ENCODE measurements around the gene XRN1. TPM values are rescaled to one million over a fixed set of nuclear protein-coding genes. Genes with fewer than 3 reads are reported as not detected.
"Not testable (repeated sequence)": the region's sequence is repeated elsewhere in the genome, so short reads cannot be mapped to it uniquely, and the experiment has no call there.

Gene XRN1
- total RNA-seq, 2 donors from 2014 or later: 16.1 to 19.4 TPM

DNA sequence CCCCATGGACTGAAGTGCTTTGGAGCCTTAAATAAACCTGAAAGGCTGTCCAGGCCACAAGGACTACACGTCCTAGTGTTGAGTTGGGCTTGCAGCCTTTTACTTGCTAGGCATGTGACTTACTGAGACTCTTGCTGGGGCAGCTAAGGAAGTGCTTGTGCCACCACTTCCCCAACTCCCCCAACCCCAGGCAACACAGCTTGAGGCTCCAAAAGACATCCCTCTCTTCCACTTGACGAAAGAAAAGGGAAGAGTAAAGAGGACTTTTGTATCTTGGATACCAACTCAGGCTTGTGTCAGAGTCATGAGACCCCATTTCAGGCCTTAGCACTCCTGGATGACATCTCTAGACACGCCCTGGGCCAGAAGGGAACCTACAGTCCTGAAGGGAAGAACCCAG lies 109.8 kb downstream of the XRN1 start:
- Histone ChIP-seq H3K27me3 (no peaks in the 10 kb centered on the region), H3K27ac (no peak overlapping the region), H3K36me3 (peaks cover 58% of the 10 kb centered on the region), H3K4me1 (no peaks in the 10 kb centered on the region), H3K4me3 (no peak overlapping the region), H3K9me3 (peaks cover 0 to 12% of the 10 kb centered on the region in 2 donors)
- TF ChIP-seq CTCF (IDR thresholded peaks at IDR 0.05): no peak
- DNase-seq (ENCODE audit: low spot score): no peak

GRCh38 chr3:142332390-142332789 lies 115.4 kb downstream of the XRN1 start:
- no peaks in the 10 kb centered on the region for H3K27me3 ChIP-seq
- no peak for DNase-seq (ENCODE audit: low spot score)
- no peak for TF ChIP-seq CTCF (IDR thresholded peaks at IDR 0.05)
- no peak overlapping the region for H3K4me3 ChIP-seq
- H3K27ac ChIP-seq: no peak overlapping the region
- H3K9me3 ChIP-seq: no peaks in the 10 kb centered on the region
- H3K4me1 ChIP-seq: no peaks in the 10 kb centered on the region
- peaks cover 54% of the 10 kb centered on the region for H3K36me3 ChIP-seq

- DNase-seq (ENCODE audit: low spot score); H3K4me1 ChIP-seq; H3K4me3 ChIP-seq; H3K27ac ChIP-seq; H3K9me3 ChIP-seq; H3K27me3 ChIP-seq: not testable (repeated sequence)
- H3K36me3 ChIP-seq: peaks cover 19% of the 10 kb centered on the region
Measured at GRCh38 chr3:142324275-142324953, 123.4 kb downstream of the XRN1 start.

DNA sequence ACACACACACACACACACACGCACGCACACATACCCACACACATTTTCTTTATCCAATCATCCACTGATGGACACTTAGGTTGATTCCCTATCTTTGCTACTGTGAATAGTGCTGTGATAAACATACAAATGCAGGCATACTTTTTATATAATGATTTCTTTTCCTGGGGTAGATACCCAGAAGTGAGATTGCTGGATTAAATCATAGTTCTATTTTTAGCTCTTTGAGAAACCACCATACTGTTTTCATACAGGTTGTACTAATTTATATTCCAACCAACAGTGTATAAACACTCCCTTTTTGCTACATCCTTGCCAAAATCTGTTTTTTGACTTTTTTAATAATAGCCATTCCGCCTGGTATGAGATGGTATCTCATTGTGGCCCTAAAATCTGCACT lies 127.9 kb downstream of the XRN1 start:
- Histone ChIP-seq H3K4me1 (no peaks in the 10 kb centered on the region), H3K9me3 (no peaks in the 10 kb centered on the region), H3K36me3 (no peaks in the 10 kb centered on the region), H3K4me3 (no peak overlapping the region), H3K27ac (no peak overlapping the region), H3K27me3 (no peaks in the 10 kb centered on the region)
- no peak for TF ChIP-seq CTCF (IDR thresholded peaks at IDR 0.05)
- DNase-seq (ENCODE audit: low spot score): no peak

DNA sequence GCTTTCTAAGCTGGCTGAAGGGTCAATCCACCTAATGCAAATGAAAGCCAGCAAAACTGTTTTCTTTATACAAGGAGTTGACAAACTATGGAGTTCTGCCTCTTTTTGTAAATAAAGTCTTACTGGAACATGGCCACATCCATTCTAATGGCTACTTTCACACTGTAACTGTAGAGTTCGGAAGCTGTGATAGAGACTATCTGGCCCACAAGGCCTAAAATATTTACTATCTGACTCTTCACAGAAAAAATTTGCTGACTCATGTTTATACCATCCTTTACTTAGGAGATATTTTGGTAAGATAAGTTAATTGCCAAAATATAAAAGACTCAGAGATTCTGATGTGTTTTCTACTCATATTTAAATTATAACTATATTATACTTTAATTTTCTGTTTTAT lies 128.7 kb downstream of the XRN1 start:
- TF ChIP-seq CTCF (IDR thresholded peaks at IDR 0.05): no peak
- Histone ChIP-seq H3K27me3 (no peaks in the 10 kb centered on the region), H3K9me3 (no peaks in the 10 kb centered on the region), H3K27ac (no peak overlapping the region), H3K36me3 (no peaks in the 10 kb centered on the region), H3K4me1 (no peaks in the 10 kb centered on the region), H3K4me3 (no peak overlapping the region)
- no peak for DNase-seq (ENCODE audit: low spot score)

GRCh38 chr3:142318331-142318730 lies 129.5 kb downstream of the XRN1 start:
- Histone ChIP-seq H3K4me3 (no peak overlapping the region), H3K4me1 (no peaks in the 10 kb centered on the region), H3K36me3 (no peaks in the 10 kb centered on the region), H3K27ac (no peak overlapping the region), H3K9me3 (no peaks in the 10 kb centered on the region), H3K27me3 (no peaks in the 10 kb centered on the region)
- no peak for TF ChIP-seq CTCF (IDR thresholded peaks at IDR 0.05)
- DNase-seq (ENCODE audit: low spot score): no peak

DNA sequence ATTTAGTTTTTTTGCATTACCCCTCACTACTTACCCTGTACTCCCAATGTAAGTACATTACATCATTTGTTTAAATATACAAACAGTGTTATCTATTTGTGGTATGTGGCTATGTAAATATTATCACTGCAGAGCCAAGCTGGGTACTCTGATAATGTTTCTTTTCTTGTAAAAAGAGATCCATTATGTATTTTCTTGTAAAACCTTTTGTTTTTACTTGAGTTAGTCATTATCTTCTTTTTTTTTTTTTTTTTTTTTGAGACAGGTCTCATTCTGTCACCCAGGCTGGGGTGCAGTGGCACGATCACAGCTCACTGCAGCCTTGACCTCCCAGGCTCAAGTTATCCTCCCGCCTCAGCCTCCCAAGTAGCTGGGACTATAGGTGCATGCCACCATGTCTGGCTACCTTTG lies 131.9 kb downstream of the XRN1 start:
- H3K9me3 ChIP-seq, H3K4me3 ChIP-seq: not testable (repeated sequence)
- peaks cover 12% of the 10 kb centered on the region for H3K36me3 ChIP-seq

More for the DNA sequence above, 131.9 kb downstream of the XRN1 start:
- not testable (repeated sequence) for DNase-seq (ENCODE audit: low spot score); H3K27ac ChIP-seq; H3K4me1 ChIP-seq; H3K27me3 ChIP-seq
